GM11168 (cell line): ENCODE results near the gene BCL11A.

Experiments used
- in situ Hi-C: fragments of 300-500 bp; cut with MboI; formaldehyde crosslinking; loops from one replicate; pipeline ENCODE4 v1.12.0; 2022; ENCODE audit warnings: low sequenced_read_pairs; ENCODE audit not compliant: unreplicated experiment

Gene BCL11A

DNA sequence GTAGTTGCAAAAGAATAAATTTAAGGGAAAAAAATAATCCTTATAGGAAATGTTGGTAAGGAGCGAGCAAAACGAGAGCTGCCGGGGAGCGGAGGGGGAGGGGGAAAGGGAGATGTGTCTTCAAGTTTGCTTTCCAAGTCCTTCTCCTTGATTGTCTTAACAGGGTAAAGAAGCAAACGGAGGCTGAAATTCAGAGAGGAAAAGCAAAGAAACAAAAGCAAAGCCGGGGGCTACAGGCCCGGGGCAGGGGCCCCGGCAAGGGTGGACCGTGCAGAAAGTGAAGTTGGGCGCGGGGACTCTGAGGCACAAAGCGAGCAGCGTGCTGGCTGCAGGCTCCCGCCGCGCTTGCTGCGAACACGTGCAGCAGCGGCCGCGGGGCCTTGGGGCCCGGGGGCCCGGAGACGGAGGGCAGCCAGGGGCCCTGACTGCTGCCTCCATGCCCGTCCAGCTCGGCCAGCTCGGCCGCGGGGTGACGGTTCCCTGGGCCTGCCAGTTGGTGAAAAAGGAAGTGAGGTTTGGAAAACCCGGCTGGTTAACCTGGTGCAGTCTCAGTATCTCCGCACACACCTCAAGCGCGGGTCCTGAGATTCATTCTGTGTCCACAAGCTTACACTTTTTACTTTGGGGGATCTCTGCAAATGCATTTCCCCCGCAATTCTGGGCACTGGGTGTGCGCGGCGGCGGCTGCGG lies 4.1 kb downstream of the BCL11A start:
- in situ Hi-C loops: no loop called here

GRCh38 chr2:60548845-60549237 lies 4.6 kb downstream of the BCL11A start:
- in situ Hi-C loops: no loop called here

DNA sequence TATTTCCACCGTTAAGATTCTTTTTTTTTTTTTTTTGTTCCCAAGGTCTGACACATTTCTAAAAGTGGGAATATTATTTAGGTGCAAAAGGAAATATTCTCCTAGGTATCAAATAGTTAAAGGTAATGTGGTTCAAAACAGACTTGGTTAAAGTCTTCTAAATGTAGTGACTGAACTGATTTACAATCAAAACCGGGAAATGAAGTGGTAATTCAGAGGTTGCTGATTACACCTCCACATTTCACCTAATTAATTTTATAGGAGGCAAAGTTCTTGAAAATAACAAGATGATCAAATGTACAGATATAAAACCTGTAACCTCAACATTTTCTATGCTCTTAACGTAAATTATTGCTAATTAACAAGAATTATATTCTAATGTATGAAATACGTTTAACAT lies 5.1 kb downstream of the BCL11A start:
- in situ Hi-C loops: no loop called here

DNA sequence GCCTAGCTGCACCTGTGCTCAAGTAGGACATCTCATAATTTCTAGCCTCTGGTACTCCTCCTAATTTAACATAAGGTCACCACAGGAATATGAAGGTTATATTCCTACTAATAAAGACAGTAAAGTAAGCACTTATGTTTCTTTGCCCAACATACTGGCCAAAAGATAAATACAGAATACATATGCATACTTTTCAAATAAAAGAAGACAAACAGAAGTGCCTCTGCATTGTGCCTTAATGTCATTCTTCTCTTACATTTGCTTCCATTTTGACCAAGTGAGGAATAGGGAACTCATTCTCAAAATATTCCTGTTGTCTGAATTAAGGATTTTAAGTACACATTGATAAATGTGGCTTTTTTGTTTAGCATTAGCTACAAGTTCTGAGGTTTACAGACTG lies 5.6 kb downstream of the BCL11A start:
- in situ Hi-C loops: no loop called here

- in situ Hi-C loops: no loop called here
Measured at GRCh38 chr2:60546756-60547420, 6.6 kb downstream of the BCL11A start.

DNA sequence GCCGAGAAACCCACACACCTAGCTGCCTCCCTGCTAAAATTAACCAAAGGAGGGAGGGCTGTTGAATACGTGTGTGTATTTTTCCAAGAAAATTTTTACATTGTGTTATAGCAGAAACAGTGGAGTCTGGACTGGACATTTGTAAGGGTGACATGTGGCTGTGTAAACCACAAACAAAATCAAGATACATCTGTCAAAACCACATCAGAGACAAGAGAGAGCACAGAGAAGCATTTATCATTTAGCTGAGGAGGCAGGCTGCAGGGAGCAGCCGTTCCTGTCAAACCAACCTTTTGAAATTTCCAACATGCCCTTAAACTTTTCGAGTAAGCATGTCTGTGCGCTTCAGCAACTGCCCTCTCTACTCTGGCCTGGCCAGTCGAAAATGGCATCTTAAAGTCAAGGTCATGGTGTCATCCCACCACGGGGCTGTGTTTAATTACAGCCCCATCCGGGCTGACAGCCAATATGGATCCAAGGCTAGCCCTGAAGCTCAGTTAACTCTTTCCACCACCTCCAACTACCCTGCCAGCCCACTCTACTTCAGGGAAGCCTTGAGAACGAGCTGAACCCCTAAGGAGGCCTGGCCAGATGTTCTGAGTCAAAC lies 8.4 kb downstream of the BCL11A start:
- in situ Hi-C loops: no loop called here

GRCh38 chr2:60544062-60544461 lies 9.4 kb downstream of the BCL11A start:
- in situ Hi-C loops: no loop called here

- in situ Hi-C loops: no loop called here
Measured at GRCh38 chr2:60541056-60541651, 12.3 kb downstream of the BCL11A start.

DNA sequence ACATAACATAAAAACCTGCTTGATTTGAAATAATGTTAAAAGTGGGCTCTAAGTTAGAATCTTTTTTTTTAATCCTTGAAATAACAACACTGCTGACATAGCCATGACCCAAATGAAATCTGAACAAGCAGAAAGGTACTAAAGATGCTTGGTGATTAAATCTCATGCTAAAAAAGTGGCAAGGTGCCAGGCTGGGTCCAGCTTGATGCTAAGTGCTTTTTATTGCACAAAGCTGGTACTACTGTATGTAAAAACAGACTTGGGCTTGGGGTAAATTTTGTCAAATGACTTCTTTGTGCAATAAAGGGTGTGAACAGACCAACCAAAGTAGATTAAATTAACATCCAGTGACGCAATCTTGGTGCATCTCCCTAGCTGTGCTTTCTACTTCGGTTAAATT lies 13.4 kb downstream of the BCL11A start:
- in situ Hi-C loops: no loop called here

GRCh38 chr2:60539140-60539539 lies 14.3 kb downstream of the BCL11A start:
- in situ Hi-C loops: no loop called here

DNA sequence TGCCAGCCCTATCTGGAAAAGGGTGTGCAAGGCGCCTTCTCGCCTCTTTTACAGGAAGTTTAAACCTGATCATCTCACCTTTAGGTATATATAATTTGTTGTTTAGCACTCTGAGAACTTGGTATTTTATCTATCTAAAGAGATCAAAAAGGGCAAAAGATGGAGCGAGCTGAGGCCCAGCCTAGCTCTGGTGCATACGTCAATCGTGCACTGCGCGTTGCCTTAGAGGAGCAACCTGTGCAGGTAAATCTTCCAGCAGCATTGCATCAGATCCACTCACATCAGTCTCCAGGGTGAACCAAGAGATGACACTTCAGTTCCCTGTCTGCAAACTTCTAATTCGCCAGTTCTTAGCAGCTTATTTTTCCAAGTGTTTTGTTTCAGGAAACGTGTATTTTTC lies 15.4 kb downstream of the BCL11A start:
- in situ Hi-C loops: no loop called here

DNA sequence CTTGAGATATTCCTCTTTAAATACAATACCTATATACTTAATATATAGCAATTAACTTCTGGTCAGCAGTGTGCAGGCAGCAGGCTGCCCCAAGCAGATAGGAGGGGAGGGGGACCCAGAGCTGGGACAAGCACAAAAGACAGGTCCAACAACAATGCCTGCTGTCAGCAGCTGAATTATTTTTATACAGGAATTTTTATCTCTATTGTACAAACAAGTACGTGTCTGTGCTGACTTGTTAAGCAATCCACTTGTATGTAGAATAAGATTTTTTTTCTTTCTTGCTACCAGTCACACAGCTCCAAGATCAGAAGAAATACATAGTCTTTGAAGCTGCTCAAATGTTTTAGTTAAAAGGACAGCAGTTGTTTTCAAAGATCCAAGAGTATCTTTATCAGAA lies 16.7 kb downstream of the BCL11A start:
- in situ Hi-C loops: no loop called here

- in situ Hi-C loops: no loop called here
Measured at GRCh38 chr2:60535685-60536312, 17.7 kb downstream of the BCL11A start.

GRCh38 chr2:60534892-60535684 lies 18.4 kb downstream of the BCL11A start:
- in situ Hi-C loops: no loop called here

DNA sequence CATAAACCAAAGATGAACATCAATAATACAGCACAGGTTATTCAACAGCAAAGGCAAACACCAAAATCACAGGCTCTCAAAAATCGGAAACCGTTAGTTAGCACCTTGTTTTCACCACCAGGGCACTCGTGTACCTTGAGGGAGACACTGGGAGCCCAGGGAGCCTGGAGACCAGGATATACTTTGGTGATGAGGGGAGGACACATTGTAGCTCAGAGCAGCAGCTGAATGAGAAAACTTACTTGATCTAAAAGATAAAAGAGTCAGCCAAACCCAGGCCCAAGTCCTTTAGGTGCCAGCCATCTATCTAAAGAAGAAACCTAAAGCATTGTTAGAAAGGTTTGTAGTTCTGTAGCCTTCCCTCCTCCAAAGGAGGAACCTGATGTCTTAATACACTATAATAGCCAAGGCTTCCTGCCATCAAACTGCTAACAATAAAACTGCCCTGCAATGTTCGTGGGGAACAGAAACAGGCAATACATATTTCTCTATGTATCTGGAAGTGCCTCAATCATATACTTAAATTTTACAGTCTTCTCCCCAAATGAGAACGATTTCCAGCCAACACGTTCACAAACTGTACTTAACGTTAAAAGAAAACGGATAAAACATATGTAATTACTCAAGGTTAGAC lies 19.3 kb downstream of the BCL11A start:
- in situ Hi-C loops: no loop called here

DNA sequence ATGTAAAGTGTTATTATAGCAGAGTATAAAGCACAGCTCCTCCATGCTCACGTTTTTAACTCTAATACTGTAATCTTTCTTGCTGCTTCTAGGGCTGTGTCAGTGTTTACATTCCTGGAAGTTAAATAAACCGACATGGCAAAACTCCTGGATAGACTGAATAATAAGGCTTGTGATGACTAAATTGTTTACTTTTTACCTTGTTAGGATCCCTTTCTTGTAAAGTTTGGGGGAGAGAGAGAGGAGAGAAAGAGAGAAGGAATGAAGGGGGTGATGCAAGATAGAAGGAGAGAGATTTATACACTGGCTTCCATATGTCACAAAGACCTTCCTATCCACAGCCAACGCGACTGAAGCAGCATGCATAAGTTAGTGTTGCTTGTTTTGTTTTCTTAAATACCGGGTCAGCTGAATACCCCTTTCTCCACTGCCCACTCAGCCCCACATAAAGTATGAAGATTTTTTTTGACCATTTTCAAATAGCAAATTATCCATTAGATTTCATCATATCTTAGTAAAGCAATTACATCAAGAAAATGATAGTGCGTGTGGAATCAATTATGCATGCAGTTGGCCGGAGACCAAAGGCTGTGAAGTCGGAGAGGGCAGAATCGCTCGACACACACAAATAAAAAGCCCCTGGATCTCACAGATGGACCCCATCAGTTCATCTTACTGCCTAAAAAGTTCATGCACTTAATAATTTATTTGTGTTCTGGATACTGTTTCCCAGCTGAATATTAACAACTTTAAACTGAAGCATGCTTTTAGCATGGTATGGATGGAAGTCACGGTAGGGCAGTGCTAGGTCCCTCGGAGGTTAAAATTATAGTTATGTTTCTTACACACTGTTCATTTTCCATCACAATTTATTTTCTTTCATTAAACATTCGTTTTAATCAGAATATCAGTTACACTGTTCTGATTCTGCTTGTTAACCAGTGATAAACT lies 20.1 kb downstream of the BCL11A start:
- in situ Hi-C loops: no loop called here

DNA sequence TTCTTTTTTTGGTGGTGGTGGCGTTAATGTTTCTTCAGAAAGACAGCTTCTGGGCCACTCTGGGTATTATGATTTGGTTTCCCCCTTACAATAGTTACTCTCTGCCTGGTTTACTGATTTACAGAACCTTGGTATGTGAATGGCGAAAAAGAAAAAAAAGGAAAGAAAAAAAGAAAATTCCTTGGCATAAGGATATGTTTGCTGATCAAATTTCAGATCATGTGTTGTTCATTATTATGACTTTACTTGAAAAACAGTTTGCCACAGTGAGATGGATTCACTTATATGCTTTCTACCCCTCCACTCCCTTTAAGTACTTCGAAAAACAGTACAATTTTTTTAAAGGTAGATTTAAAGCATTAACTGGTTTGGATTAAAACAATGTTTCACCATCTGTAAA lies 21.0 kb downstream of the BCL11A start:
- in situ Hi-C loops: no loop called here

- in situ Hi-C loops: no loop called here
Measured at GRCh38 chr2:60531701-60532133, 21.7 kb downstream of the BCL11A start.
